Naive thymus-derived CD8-positive, alpha-beta T cell (primary cell): ENCODE results near the gene PWP2. TPM values are rescaled to one million over a fixed set of nuclear protein-coding genes. Genes with fewer than 3 reads are reported as not detected.

Experiments used
- polyA plus RNA-seq, 3 donors: library from polyadenylated mRNA; unstranded; fragments of 300-500 nt; fragmentation: Illumina TruSeq; gene quantifications; one replicate each; pipeline ENCODE4 v1.2.3, GENCODE V29; 2021
- total RNA-seq, 8 experiments: library from RNA in 2 of 8; stranded (reverse) in 2 of 8; gene quantifications; one replicate each; pipeline ENCODE4 v1.2.3 and lab custom pipeline; 2021 to 2026

The PWP2 gene
- total and polyA plus RNA-seq, 5 experiments from 2014 or later, result 6.2 to 12.6 (median 9.0) TPM

Other genes with a start within 250 kb of the PWP2 start
- gene AGPAT3, start 242.2 kb upstream of the PWP2 start, total RNA-seq, result 10 to 100 TPM; 59.0 TPM
- gene AGPAT3, start 242.2 kb upstream of the PWP2 start, polyA plus RNA-seq, result 10 to 100 TPM; 10.9 to 18.0 (median 13.2) TPM
- 100 to 1,000 TPM in 1 of 2 experiments, 10 to 100 TPM in 1; 97.3 to 107 TPM for gene TRAPPC10, start 95.1 kb upstream of the PWP2 start, total RNA-seq
- 10 to 100 TPM; 17.7 to 33.1 (median 22.8) TPM for gene TRAPPC10, start 95.1 kb upstream of the PWP2 start, polyA plus RNA-seq
- 10 to 100 TPM; 15.2 to 18.9 TPM for gene GATD3, start 26.3 kb downstream of the PWP2 start, total RNA-seq
- 10 to 100 TPM; 44.3 to 51.8 (median 51.5) TPM for gene GATD3, start 26.3 kb downstream of the PWP2 start, polyA plus RNA-seq
- gene ICOSLG, start 133.5 kb downstream of the PWP2 start, total RNA-seq, result 1 to 10 TPM; 5.4 to 5.8 TPM
- 1 to 10 TPM in 1 of 3 donors, under 1 TPM in 2; 0.19 to 1.7 (median 0.49) TPM for gene ICOSLG, start 133.5 kb downstream of the PWP2 start, polyA plus RNA-seq
- gene DNMT3L, start 154.5 kb downstream of the PWP2 start, total RNA-seq, result not detected
- not detected for gene DNMT3L, start 154.5 kb downstream of the PWP2 start, polyA plus RNA-seq
- not detected for gene AIRE, start 178.5 kb downstream of the PWP2 start, total RNA-seq
- under 1 TPM; 0.13 to 0.42 (median 0.16) TPM for gene AIRE, start 178.5 kb downstream of the PWP2 start, polyA plus RNA-seq
- gene PFKL, start 192.7 kb downstream of the PWP2 start, total RNA-seq, result 100 to 1,000 TPM; 115 to 125 TPM
- gene PFKL, start 192.7 kb downstream of the PWP2 start, polyA plus RNA-seq, result 10 to 100 TPM; 63.2 to 79.5 (median 63.9) TPM
- gene CFAP410, start 232.0 kb downstream of the PWP2 start, total RNA-seq, result 10 to 100 TPM; 59.0 to 60.2 TPM
- gene CFAP410, start 232.0 kb downstream of the PWP2 start, polyA plus RNA-seq, result 10 to 100 TPM; 23.2 to 40.6 (median 29.1) TPM
- gene TRPM2, start 246.2 kb downstream of the PWP2 start, total RNA-seq, result under 1 TPM; 0.31 to 0.58 TPM
- gene TRPM2, start 246.2 kb downstream of the PWP2 start, polyA plus RNA-seq, result 1 to 10 TPM in 1 of 3 donors, under 1 TPM in 2; 0.20 to 1.2 (median 0.37) TPM